AG04450 (cell line): ENCODE results near the gene KSR2. TPM values are rescaled to one million over a fixed set of nuclear protein-coding genes. Genes with fewer than 3 reads are reported as not detected.

Experiments used
- CTCF ChIA-PET: fragments of 300-600, 350-600 bp; formaldehyde crosslinking; extraction: SDS; loops from one replicate; lab custom pipeline; 2022; ENCODE audit warnings: antibody characterized with exemption, inconsistent platforms; lab: Charles Lee
- POLR2A ChIA-PET: fragments of 350-600 bp; formaldehyde crosslinking; extraction: SDS; loops from one replicate; lab custom pipeline; 2021; ENCODE audit warnings: antibody characterized with exemption, inconsistent platforms; lab: Yijun Ruan, JAX
- DNase-seq: peaks from one replicate; pipeline ENCODE4 v3.0.0-alpha.2; 2011; ENCODE audit warnings: low read depth, low spot score
- H3K27ac ChIP-seq: one replicate; pipeline ENCODE4 v1.5.1; 2012; ENCODE audit warnings: low read depth, low read length, control low read depth
- H3K27me3 ChIP-seq: one replicate; pipeline ENCODE4 v1.6.0; 2012; ENCODE audit warnings: low read length; ENCODE audit not compliant: control insufficient read depth, insufficient read depth
- H3K4me3 ChIP-seq: 2 replicates; pipeline ENCODE4 v1.5.1; 2011; ENCODE audit warnings: mild to moderate bottlenecking, low read depth, low read length, control low read depth
- H3K9me3 ChIP-seq: 2 replicates; pipeline ENCODE4 v1.5.1; 2012; ENCODE audit warnings: low read length; ENCODE audit not compliant: control insufficient read depth, insufficient read depth
- CTCF ChIP-seq: IDR thresholded peaks from 2 replicates; pipeline ENCODE4 v1.5.1; 2011; ENCODE audit warnings: low read depth, low read length, control low read depth, inconsistent platforms
- polyA plus RNA-seq: library from polyadenylated mRNA; depleted of rRNA; stranded (reverse); fragments of >200 nt; gene quantifications from 2 replicates; pipeline ENCODE4 v1.2.3, GENCODE V29; 2011

Gene KSR2
- polyA plus RNA-seq, 1 experiment = not detected

GRCh38 chr12:117551665-117552064 lies 417.1 kb downstream of the KSR2 start:
- Histone ChIP-seq H3K9me3 (peaks cover 24% of the 10 kb centered on the region; the same call in 1 of the 2 replicates), H3K27me3 (no peaks in the 10 kb centered on the region), H3K27ac (no peak overlapping the region), H3K4me3 (no peak overlapping the region)
- ChIA-PET CTCF (no interaction called here), POLR2A (no interaction called here)
- TF ChIP-seq CTCF = no peak
- no peak for DNase-seq

- no peak for DNase-seq
- POLR2A ChIA-PET = no interaction called here
- Histone ChIP-seq H3K9me3 (peaks cover 13% of the 10 kb centered on the region; the same call in 1 of the 2 replicates), H3K27me3 (no peaks in the 10 kb centered on the region), H3K4me3 (no peak overlapping the region), H3K27ac (no peak overlapping the region)
- no peak for TF ChIP-seq CTCF
- CTCF ChIA-PET = no interaction called here
Measured at GRCh38 chr12:117547209-117547608, 421.6 kb downstream of the KSR2 start.

GRCh38 chr12:117545216-117545615 lies 423.6 kb downstream of the KSR2 start:
- Histone ChIP-seq H3K4me3 (no peak overlapping the region), H3K27me3 (no peaks in the 10 kb centered on the region), H3K27ac (no peak overlapping the region), H3K9me3 (peaks cover 19% of the 10 kb centered on the region; the same call in 1 of the 2 replicates)
- no peak for TF ChIP-seq CTCF
- CTCF ChIA-PET = no interaction called here
- DNase-seq = no peak
- POLR2A ChIA-PET = no interaction called here

- no peaks in the 10 kb centered on the region for H3K27me3 ChIP-seq
- no peak for TF ChIP-seq CTCF
- H3K27ac ChIP-seq = no peak overlapping the region
- H3K9me3 ChIP-seq = peaks cover 33% of the 10 kb centered on the region
- ChIA-PET CTCF (no interaction called here), POLR2A (no interaction called here)
- DNase-seq = no peak
- no peak overlapping the region for H3K4me3 ChIP-seq
Measured at GRCh38 chr12:117540011-117540410, 428.8 kb downstream of the KSR2 start.

GRCh38 chr12:117538926-117539325 lies 429.9 kb downstream of the KSR2 start:
- H3K4me3 ChIP-seq = no peak overlapping the region
- no peak for DNase-seq
- no peaks in the 10 kb centered on the region for H3K27me3 ChIP-seq
- ChIA-PET POLR2A (no interaction called here), CTCF (no interaction called here)
- H3K9me3 ChIP-seq = peaks cover 41% of the 10 kb centered on the region
- H3K27ac ChIP-seq = no peak overlapping the region
- TF ChIP-seq CTCF = no peak
